GM19463 (cell line): ENCODE results near the gene SHOC2.
A peak's percentile ranks its signal among the peaks of the same experiment; 100 is the strongest.

Source experiments
- ATAC-seq: cut with Tn5 transposase; IDR thresholded peaks from one replicate; pipeline ENCODE4 v1.9.1; 2021; ENCODE audit warnings: mild to moderate bottlenecking, moderate library complexity; ENCODE audit not compliant: unreplicated experiment

SHOC2 gene

GRCh38 chr10:110944792-110945396 is 25.5 kb downstream of the SHOC2 start:
- ATAC-seq, result no peak

- ATAC-seq, result no peak
Observed at GRCh38 chr10:110946496-110946895, 27.1 kb downstream of the SHOC2 start.

- no peak for ATAC-seq
Observed at GRCh38 chr10:110947061-110947595, 27.7 kb downstream of the SHOC2 start.

GRCh38 chr10:110951381-110951780 is 32.0 kb downstream of the SHOC2 start:
- no peak for ATAC-seq

- ATAC-seq, result no peak
Observed at GRCh38 chr10:110957606-110958005, 38.2 kb downstream of the SHOC2 start.

- no peak for ATAC-seq
Observed at GRCh38 chr10:110959379-110960332, 40.3 kb downstream of the SHOC2 start.

GRCh38 chr10:110960333-110960712 is 40.9 kb downstream of the SHOC2 start:
- ATAC-seq, result no peak

- ATAC-seq, result peak; percentile 50
Observed at GRCh38 chr10:110962443-110962842, 43.0 kb downstream of the SHOC2 start.

- no peak for ATAC-seq
Observed at GRCh38 chr10:110963162-110963561, 43.8 kb downstream of the SHOC2 start.

- ATAC-seq, result no peak
Observed at GRCh38 chr10:110964681-110965080, 45.3 kb downstream of the SHOC2 start.

- ATAC-seq, result no peak
Observed at GRCh38 chr10:110965216-110965615, 45.8 kb downstream of the SHOC2 start.

- ATAC-seq, result no peak
Observed at GRCh38 chr10:110966146-110966545, 46.7 kb downstream of the SHOC2 start.

GRCh38 chr10:110967009-110967630 is 47.7 kb downstream of the SHOC2 start:
- ATAC-seq, result no peak

GRCh38 chr10:110967645-110968044 is 48.2 kb downstream of the SHOC2 start:
- ATAC-seq, result peak; percentile 65

- ATAC-seq, result no peak
Observed at GRCh38 chr10:110969183-110969582, 49.8 kb downstream of the SHOC2 start.

- ATAC-seq, result no peak
Observed at GRCh38 chr10:110971638-110972037, 52.2 kb downstream of the SHOC2 start.

- no peak for ATAC-seq
Observed at GRCh38 chr10:110972231-110973134, 53.1 kb downstream of the SHOC2 start.

- no peak for ATAC-seq
Observed at GRCh38 chr10:110973400-110973799, 54.0 kb downstream of the SHOC2 start.

- no peak for ATAC-seq
Observed at GRCh38 chr10:110976577-110976976, 57.2 kb downstream of the SHOC2 start.

- ATAC-seq, result no peak
Observed at GRCh38 chr10:110977662-110978061, 58.3 kb downstream of the SHOC2 start.
